Astrocyte of the cerebellum (primary cell): ENCODE results near the gene CRYGN.
A peak's percentile ranks its signal among the peaks of the same experiment; 100 is the strongest.

Source experiments
- DNase-seq: peaks from one replicate; pipeline ENCODE4 v3.0.0-alpha.2; 2011; ENCODE audit warnings: low read depth
- H3K4me3 ChIP-seq: 2 replicates; pipeline ENCODE4 v1.5.1; 2011; ENCODE audit warnings: mild to moderate bottlenecking, low read depth, low read length, moderate library complexity
- CTCF ChIP-seq: IDR thresholded peaks from 2 replicates; pipeline ENCODE4 v1.5.1; 2012; ENCODE audit warnings: low read length, low read depth, moderate library complexity, mild to moderate bottlenecking; ENCODE audit errors: missing control alignments
- in situ Hi-C: cut with HindIII; loops from 2 replicates; pipeline ENCODE4 v1.10.0; 2017; ENCODE audit warnings: low sequenced_read_pairs

CRYGN gene

DNA sequence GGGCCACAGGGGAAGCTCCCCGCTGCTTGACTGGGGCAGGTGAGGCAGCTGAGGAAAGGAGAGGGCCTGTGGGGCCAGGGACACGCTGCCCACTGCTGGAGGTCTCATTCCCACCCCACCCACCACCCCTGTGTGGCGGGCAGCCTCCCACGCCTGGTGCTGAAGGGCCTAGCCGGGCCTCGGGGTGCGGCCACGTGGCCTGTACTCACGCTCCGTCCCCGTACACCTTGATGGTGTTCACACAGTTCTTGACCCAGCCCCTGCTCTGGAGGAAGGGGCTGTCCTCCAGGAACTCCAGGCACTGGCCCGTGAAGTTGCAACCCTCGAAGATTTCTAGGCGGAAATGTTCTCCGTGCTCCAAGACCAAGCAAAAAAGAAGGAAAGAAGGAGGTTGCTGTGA is 4.0 kb downstream of the CRYGN start:
- in situ Hi-C loops, result no loop called here
- no peak overlapping the region for H3K4me3 ChIP-seq
- no peak for TF ChIP-seq CTCF
- no peak for DNase-seq

- no peak for DNase-seq
- in situ Hi-C loops, result no loop called here
- no peak for TF ChIP-seq CTCF
- no peak overlapping the region for H3K4me3 ChIP-seq
These were observed 4.6 kb downstream of the CRYGN start for GRCh38 chr7:151435103-151435916.

DNA sequence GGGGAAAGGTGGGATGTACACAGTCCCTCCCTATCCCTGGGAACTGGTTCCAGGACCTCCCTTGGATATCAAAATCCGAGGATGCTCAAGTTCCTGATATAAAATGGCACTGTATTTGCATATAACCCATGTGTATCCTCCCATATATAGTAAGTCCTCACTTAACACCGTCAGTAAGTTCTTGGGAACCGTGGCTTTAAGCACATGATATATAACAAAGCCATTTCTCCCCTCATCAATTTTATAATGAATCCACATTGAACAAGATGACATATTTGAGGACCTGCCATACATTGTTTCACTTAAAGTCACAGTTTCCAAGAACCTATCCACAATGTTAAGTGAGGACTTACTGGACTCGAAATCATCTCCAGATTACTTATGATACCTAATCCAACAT is 5.4 kb downstream of the CRYGN start:
- in situ Hi-C loops, result no loop called here
- TF ChIP-seq CTCF, result no peak
- DNase-seq, result no peak
- H3K4me3 ChIP-seq, result no peak overlapping the region

DNA sequence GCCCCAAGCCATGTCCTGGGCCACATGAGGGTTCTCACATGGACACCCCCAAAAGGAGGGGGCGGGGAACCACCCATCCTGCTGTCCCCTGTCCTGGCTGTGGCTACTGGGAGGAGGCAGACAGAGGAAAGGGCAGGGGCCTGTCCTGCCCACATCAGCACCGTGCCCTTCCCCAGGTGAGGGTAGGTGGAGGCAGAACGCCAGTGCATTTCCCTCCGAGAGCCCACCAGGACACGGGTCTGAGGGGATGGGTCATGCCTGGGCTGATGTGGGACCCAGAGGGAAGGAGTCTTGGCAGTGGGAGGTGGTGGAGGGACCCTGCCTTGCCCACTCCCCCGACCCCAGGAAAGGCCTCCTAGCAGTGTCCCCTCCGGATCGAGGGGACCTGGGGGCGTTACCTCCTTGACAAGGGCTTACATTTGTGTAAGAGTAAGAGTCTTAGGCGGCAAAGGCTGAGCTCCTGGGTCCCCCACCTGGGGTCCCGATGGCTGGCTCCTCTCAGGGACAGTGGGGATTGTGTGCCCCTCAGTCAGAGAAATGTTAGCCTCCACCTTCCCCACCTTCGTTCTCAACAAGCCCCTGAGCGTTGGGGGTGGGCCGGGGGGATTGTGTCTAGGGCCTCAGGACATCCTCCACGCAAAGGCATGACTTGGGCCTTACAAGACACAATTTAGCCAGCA is 6.1 kb downstream of the CRYGN start:
- no peak for DNase-seq
- no peak for TF ChIP-seq CTCF
- H3K4me3 ChIP-seq, result no peak overlapping the region
- in situ Hi-C loops, result no loop called here

DNA sequence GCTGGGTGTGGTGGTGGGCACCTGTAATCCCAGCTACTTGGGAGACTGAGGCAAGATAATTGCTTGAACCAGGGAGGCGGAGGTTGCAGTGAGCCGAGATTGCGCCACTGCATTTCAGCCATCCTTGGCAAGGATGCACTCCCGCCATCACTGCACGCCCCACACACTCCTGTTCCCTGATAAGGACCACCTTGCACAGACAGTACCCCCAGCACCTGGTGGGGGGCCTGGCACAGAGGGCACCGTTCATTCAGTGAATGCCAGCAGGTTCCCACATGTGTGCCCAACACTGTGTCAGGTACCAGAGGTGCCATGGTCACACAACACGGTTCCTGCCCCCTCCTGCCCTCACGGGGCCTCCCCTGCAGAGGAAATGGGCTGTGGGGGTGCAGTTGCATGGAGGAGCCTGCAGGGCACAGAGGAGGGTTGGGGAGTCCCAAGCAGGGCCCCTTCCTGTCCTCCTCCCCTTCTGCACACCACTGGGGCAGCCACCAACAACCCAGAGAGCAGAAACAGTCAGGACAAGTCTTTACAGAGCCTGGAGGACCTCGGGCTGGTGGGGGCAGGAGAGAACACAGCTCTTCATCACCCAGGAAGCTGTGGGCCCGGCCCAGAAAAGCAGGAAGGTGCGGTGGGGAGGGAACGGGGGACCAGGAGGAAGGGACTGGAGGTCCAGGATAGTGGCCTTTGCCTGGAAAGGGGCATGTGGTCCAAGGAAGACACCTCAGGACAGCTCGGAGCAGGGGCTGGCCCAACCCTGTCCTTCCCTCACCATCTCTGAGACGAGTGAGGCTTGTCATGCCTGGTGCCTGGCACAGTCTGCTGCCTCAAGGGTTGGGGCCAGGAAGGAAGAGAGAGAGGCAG is 7.1 kb downstream of the CRYGN start:
- in situ Hi-C loops, result no loop called here
- no peak for DNase-seq
- peak; percentile 14 for TF ChIP-seq CTCF
- H3K4me3 ChIP-seq, result no peak overlapping the region

DNA sequence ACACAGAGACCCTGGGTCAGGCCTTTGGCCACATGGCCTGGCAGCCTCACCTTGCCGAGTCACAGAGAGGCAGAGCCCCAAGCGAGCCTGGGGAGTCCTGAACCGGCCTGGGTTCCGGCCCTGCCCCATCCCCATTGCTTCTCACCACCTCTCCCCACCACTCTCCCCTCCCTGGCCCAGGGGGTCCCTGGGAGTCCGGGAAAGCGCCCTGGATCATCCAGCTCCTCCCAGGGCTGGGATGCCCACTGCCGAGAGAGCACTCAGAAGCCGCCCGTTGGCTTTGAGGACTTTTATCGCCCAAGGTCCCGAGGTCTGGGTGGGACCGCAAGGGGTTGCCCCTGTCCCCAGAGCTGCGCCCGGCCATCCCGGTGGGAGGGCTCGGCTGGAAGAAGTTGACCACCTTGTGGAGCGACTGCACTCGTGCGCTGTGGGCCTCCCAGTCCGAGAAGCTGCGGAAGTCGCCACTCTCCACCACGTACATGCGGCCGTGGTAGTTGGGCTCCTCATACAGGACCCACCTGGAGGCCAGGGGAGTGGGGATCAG is 8.1 kb downstream of the CRYGN start:
- H3K4me3 ChIP-seq, result no peak overlapping the region
- no peak for DNase-seq
- in situ Hi-C loops, result no loop called here
- TF ChIP-seq CTCF, result no peak
